ENCODE measurements around the gene EPB41L3. TPM values are rescaled to one million over a fixed set of nuclear protein-coding genes. Genes with fewer than 3 reads are reported as not detected.
"Not testable (repeated sequence)": the region's sequence is repeated elsewhere in the genome, so short reads cannot be mapped to it uniquely, and the experiment has no call there.

Gene EPB41L3
- total RNA-seq, 1 experiment from 2014 or later = 0.34 TPM

DNA sequence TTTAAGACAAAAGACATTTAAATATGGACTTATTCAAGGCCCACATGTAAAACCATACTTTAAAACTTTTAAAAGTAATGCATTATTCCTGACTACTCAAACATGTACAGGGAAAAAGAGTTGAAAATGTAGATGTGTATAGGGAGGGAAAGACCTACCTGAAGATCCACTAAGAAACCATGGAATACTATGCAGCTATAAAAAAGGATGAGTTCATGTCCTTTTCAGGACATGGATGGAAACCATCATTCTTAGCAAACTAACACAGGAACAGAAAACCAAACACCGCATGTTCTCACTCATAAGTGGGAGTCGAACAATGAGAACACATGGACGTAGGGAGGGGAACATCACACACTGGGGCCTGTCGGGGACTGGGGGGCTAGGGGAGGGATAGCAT is 55.8 kb downstream of the EPB41L3 start:
- BruUV-seq (replicated peaks); H4K20me1 ChIP-seq (ENCODE audit: insufficient read depth); H3K4me1 ChIP-seq (ENCODE audit: control insufficient read depth in 1 of 2, insufficient read depth in 2 of 2, low read length in 2 of 2); H3K27ac ChIP-seq (ENCODE audit: low read depth, low read length); H3K9me2 ChIP-seq (ENCODE audit: insufficient read depth); RAD21 ChIA-PET (ENCODE audit: low non-redundant PET in 1 of 2, low total read pairs in 2 of 2, uncharacterized antibody in 2 of 2, unreplicated experiment in 2 of 2); DNase-seq (ENCODE audit: low read depth, low spot score); H2AFZ ChIP-seq (ENCODE audit: low read depth, low read length, poor library complexity, severe bottlenecking); H3K79me2 ChIP-seq (ENCODE audit: insufficient read depth, low read length); H3K9ac ChIP-seq (ENCODE audit: low read length); POLR2A ChIA-PET; CTCF ChIA-PET; H3K36me3 ChIP-seq (ENCODE audit: control insufficient read depth in 1 of 2, insufficient read depth in 2 of 2, low read length in 2 of 2); intact Hi-C loops (cut with micrococcal nuclease); H3K4me3 ChIP-seq (replicated peaks in 1 of 2; ENCODE audit: low read depth in 1 of 2, low read length in 2 of 2); H3K4me2 ChIP-seq (ENCODE audit: low read length); H3K27me3 ChIP-seq (ENCODE audit: insufficient read depth, low read length); ATAC-seq: not testable (repeated sequence)
- peaks cover 8 to 22% of the 10 kb centered on the region in 2 experiments; a peak in 2 of 4 replicates for H3K9me3 ChIP-seq (ENCODE audit: control insufficient read depth in 1 of 2, insufficient read depth in 1 of 2, low read depth in 1 of 2, low read length in 2 of 2)

GRCh38 chr18:5484526-5484925 is 59.3 kb downstream of the EPB41L3 start:
- no peaks in the 10 kb centered on the region for H3K4me1 ChIP-seq (ENCODE audit: control insufficient read depth in 1 of 2, insufficient read depth in 2 of 2, low read length in 2 of 2)
- no TSS peak for BruUV-seq (replicated peaks)
- no peak overlapping the region for H3K27ac ChIP-seq (ENCODE audit: low read depth, low read length)
- no peak overlapping the region for H3K9ac ChIP-seq (ENCODE audit: low read length)
- CTCF ChIA-PET = no interaction called here
- POLR2A ChIA-PET = no interaction called here
- H3K4me3 ChIP-seq (replicated peaks in 1 of 2; ENCODE audit: low read depth in 1 of 2, low read length in 2 of 2) = no peak overlapping the region
- H3K36me3 ChIP-seq (ENCODE audit: control insufficient read depth in 1 of 2, insufficient read depth in 2 of 2, low read length in 2 of 2) = no peaks in the 10 kb centered on the region; a peak in 1 of 4 replicates
- DNase-seq (ENCODE audit: low read depth, low spot score) (no peak), ATAC-seq (no peak)
- no peak for TF ChIP-seq ZNF274 (IDR thresholded peaks at IDR 0.05; ENCODE audit: low read depth, low read length)
- no peak for TF ChIP-seq EZH2 (IDR thresholded peaks at IDR 0.05)
- TF ChIP-seq RAD21 (IDR thresholded peaks at IDR 0.05; ENCODE audit: low read depth) = no peak
- TF ChIP-seq ELF1 (IDR thresholded peaks at IDR 0.05; ENCODE audit: borderline replicate concordance, low read depth) = no peak
- TF ChIP-seq CBX3 (IDR thresholded peaks at IDR 0.05; ENCODE audit: low read depth) = no peak
- TF ChIP-seq FOSL1 (IDR thresholded peaks at IDR 0.05; ENCODE audit: low read depth) = no peak
- TF ChIP-seq CEBPB (IDR thresholded peaks at IDR 0.05; ENCODE audit: low read depth) = no peak
- TF ChIP-seq TCF7L2 (IDR thresholded peaks at IDR 0.05; ENCODE audit: borderline replicate concordance, extremely low read depth, insufficient read depth, insufficient read length) = no peak
- TF ChIP-seq SIN3A (IDR thresholded peaks at IDR 0.05; ENCODE audit: low read depth) = no peak
- no peak for TF ChIP-seq SP1 (IDR thresholded peaks at IDR 0.05; ENCODE audit: low read depth)
- TF ChIP-seq, protein P1, sequence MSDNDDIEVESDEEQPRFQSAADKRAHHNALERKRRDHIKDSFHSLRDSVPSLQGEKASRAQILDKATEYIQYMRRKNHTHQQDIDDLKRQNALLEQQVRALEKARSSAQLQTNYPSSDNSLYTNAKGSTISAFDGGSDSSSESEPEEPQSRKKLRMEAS (IDR thresholded peaks at IDR 0.05) = no peak
- TF ChIP-seq SRF (IDR thresholded peaks at IDR 0.05; ENCODE audit: low read depth) = no peak
- H3K9me2 ChIP-seq (ENCODE audit: insufficient read depth) = no peaks in the 10 kb centered on the region
- H3K79me2 ChIP-seq (ENCODE audit: insufficient read depth, low read length) = no peaks in the 10 kb centered on the region
- no peak overlapping the region for H3K4me2 ChIP-seq (ENCODE audit: low read length)
- H2AFZ ChIP-seq (ENCODE audit: low read depth, low read length, poor library complexity, severe bottlenecking) = no peak overlapping the region
- intact Hi-C loops (cut with micrococcal nuclease) = no loop called here
- H3K27me3 ChIP-seq (ENCODE audit: insufficient read depth, low read length) = no peaks in the 10 kb centered on the region
- RAD21 ChIA-PET (ENCODE audit: low non-redundant PET in 1 of 2, low total read pairs in 2 of 2, uncharacterized antibody in 2 of 2, unreplicated experiment in 2 of 2) = no interaction called here
- H4K20me1 ChIP-seq (ENCODE audit: insufficient read depth) = no peaks in the 10 kb centered on the region
- peaks cover 13 to 21% of the 10 kb centered on the region in 2 experiments; a peak in 2 of 4 replicates for H3K9me3 ChIP-seq (ENCODE audit: control insufficient read depth in 1 of 2, insufficient read depth in 1 of 2, low read depth in 1 of 2, low read length in 2 of 2)

Data from HCT116 (cell line).